SKM-1 treated with dmso at 0.1 percent for 144 hours (cell line): ENCODE results near the gene ANAPC5.
"Not testable (repeated sequence)": the region's sequence is repeated elsewhere in the genome, so short reads cannot be mapped to it uniquely, and the experiment has no call there.

ENCODE experiments used
- DNase-seq: peaks from one replicate; lab custom pipeline; 2025; ENCODE audit not compliant: unreplicated experiment; lab: John Stamatoyannopoulos, UW

ANAPC5 gene

DNA sequence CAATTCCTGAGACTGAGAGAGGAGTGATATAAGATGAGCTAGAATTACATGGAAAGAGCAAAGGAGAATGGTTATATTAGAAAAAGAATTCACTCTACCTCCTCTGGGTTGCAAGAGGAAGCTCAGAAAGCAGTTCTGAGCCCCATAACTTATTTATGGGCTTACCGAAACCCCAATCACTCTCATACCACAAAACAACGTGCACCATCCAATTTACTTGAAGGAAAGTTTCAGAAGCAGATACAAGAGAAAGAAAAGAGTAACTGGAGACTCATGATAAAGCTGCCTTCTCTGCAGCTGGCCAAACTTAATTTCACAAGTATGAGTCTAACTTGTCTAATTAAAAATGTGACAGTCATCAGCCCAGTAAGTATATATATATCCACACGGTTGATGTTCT is 28.3 kb downstream of the ANAPC5 start:
- no peak for DNase-seq

DNA sequence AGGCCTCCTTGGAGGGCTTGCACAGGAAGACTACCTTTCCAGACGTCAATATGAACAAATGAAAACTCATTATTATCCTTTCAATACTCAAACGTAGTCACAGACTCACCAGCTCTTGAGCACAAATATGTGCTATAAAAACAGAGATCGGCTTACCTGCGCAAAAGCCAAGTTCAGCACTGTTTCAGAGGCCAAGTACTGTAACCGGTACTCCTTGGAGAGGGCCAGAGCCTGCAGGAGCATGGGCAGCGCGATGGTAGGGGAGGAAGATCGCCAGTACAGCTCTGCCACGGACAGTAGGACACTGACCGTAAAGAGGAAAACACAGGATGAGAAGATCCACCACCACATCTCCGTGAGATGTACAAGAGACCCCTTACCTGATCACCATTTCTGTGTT is 34.1 kb downstream of the ANAPC5 start:
- DNase-seq = no peak

DNA sequence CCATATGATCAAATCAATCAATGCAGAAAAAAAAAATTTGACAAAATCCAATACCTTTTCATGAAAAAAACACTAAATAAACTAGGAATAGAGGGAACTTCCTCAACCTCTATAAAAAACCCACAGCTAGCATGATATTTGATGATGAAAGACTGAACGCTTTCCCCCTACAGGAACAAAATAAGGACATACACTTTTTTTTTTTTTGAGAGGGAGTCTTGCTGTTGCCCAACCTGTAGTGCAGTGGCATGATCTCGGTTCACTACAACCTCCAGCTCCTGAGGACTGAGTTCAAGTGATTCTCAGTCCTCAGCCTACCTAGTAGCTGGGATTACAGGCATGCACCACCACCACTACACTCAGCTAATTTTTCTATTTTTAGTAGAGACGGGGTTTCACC is 37.8 kb downstream of the ANAPC5 start:
- peak; percentile 3 for DNase-seq

DNA sequence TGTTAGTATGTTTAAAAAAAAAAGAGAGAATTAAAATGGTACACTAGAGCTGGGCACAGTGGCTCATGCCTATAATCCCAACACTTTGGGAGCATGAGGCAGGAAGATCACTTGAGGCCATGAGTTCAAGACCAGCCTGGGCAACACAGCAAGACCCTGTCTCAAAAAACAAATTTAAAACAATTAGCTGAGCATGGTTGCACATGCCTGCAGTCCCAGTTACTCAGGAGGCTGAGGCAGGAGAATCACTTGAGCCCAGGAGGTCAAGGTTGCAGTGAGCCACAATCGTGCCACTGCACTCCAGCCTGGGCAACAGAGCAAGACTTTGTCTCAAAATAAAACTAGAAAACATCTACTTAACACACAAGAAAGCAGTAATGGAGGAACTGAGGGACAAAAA is 42.0 kb downstream of the ANAPC5 start:
- DNase-seq = not testable (repeated sequence)

DNA sequence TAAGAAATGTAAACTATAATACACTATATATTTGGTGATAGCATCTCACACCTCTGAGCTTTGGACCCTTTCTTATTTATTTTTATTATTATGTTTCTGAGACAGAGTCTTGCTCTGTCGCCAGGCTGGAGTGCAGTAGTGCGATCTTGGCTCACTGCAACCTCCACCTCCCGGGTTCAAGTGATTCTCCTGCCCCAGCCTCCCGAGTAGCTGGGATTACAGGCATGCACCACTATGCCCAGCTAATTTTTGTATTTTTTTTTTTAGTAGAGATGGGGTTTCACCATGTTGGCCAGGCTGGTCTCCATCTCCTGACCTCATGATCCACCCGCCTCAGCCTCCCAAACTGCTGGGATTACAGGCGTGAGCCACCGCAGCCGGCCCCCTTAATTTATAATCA is 44.8 kb downstream of the ANAPC5 start:
- not testable (repeated sequence) for DNase-seq

DNA sequence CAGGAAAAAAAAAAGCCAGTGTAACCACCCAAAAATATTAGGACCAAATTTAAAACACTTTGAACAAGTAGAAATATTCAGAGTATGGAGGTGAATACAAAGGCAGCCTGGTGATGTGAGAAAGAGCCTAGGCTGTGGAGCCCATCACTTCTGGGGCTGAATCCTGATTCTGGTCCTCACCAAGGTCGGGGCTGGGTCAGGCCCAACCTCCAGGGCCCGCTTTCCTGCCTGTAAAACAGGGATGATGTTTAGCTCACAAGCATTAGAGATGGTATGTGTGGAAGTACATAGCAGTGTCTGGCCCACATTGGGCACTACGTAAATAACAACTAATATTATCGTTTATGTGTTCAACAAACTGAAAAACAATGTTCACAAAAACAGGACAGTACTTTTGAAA is 47.9 kb downstream of the ANAPC5 start:
- no peak for DNase-seq

DNA sequence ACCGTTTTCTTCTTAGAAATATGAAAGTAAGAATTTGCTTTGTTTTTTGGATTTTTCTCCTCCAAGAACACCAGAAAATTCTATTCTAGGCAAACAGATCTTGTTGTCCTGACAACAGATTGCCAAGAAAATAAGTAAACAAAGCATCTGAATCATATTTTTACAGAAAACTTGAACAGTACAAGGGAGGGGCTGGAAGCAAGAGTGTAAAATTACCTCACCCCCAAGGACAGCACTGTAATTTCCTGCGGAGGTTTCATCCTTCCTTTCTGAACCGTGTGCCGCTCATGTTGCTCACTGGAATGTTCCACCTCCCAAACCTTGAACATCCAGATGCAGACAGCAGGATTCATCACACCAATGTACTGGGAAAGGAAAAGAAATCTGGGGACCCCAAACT is 50.3 kb downstream of the ANAPC5 start:
- DNase-seq = no peak

DNA sequence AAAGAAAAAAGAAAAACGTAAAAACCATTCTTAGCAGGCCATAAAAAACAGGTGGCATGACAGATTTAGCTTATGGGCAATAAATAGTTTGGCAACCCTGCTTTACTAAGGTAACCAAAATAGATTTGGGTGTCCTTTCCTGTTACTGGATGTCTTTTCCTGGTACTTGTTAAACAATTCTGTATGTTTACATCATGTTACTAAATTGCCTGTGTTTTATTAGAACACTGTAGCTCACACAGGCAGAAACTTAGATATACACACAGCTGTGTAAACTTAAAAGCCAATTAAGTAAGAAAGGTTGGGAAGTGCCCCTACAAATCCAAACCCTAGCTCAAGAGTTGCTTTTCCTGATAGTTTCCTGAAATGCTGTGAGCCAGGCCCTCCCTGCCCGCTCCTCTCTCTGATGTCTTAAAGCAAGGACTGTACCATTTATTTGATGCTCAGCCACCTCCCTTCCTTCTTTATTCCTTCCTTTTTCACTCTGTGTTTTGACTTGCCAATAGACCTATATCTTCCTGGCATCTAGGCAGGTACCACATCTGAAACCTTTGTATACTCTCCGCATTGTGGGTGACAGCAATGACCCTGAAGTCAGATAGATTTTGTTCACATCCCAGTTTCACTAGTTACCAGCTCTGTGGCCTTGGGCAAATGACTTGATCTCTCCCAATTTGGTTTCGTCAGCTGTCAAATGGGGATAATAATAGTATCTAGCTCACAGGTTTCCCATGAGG is 52.0 kb downstream of the ANAPC5 start:
- no peak for DNase-seq

DNA sequence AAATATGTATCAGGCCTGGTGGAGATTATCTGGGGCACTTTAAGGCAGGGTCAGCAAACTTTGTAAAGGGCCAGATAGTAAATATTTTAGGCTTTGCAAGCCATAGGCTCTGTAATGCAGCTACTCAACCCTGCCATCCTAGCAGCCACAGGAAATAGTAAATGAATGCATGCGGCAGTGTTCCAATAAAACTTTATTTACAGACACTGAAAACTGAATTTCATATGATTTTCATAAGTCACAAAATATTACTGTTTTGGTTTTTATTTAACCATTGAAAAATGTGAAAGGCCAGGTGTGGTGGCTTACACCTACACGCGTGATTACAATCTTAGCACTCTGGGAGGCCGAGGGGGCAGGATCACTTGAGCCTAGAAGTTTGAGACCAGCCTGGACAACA is 52.5 kb downstream of the ANAPC5 start:
- no peak for DNase-seq

DNA sequence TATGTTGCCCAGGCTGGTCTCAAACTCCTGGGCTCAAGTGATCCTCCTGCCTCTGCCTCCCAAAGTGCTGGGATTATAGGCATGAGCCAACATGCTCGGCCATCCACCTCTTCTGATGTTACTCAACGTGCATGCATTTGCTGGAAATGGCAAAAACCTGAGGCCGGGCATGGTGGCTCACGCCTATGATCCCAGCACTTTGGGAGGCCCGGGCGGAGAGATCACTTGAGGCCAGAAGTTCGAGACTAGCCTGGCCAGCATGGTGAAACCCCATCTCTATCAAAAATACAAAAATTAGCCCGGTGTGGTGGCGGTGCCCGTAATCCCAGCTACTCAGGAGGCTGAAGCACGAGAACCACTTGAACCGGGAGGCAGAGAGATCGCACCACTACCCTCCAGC is 53.8 kb downstream of the ANAPC5 start:
- DNase-seq = not testable (repeated sequence)

DNA sequence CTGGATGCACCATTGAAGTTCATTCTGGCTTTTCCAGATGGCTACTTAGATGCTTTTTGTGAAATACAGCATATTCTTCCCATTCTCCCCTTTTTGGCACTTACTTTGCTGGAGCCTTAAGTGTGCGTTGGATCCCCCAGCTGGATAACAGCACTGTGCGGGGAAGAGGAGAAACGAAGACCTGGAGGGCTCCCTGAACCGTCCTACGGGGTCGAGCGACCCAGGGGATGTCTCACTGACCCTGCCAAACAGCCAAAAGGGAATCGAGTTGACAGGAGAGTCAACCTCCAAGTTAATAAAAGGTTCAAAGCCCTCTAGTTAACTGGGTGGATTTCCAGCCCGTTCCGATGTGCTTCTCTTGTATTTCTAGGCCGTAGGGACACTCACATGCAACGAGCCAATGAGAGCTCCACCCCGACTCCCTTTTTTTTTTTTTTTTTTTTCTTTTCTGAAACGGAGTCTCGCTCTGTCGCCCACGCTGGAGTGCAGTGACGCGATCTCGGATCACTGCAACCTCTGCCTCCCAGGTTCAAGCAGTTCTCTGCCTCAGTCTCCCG is 54.7 kb downstream of the ANAPC5 start:
- DNase-seq = no peak

DNA sequence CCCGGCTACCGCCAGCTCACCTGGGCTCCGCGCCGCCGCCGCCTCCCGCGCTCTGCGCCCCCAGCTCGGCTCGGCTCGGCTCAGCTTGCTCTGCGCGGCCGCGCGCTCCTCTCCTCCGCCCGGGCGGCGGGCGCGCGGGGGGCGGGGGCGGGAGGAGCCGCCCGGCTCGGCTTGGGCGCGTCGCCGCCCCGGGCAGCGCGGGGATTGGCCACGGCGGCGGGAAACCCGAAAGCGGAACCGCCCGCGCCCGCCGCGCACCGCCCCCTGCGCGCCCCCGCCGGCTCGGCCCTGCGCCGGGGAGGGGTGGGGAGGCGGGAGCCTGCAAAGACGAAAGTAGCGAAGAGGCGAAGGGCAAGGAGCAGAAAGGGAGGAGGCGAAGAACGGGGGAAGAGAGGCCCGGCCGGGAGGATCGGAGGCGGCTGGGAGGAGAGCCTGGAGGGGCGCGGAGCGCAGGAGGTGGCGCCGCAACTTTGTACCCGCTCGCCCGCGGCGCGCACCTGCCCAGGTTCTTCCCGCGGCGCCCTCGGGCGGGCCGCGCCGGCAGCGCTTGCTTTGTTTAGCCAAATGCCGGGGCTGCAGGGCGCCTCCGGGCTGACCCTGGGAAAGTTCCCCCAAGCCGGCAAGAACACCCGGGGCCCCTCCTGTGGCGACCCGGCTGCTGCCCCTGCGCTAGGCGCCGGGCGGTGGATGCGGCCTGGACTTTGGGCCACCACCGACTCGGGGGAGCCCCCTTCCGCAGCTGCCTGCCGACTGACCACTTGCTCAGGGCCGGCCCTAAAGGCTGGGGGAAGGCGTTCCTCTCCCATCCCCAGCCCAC is 55.4 kb downstream of the ANAPC5 start, which contains the start of gene CAMKK2:
Gene CAMKK2, minus strand, starts transcription at position 92 of the 817 bp plus-strand sequence. CDS start 22,183 bp downstream, outside the sequence.
- peak; percentile 43 for DNase-seq

DNA sequence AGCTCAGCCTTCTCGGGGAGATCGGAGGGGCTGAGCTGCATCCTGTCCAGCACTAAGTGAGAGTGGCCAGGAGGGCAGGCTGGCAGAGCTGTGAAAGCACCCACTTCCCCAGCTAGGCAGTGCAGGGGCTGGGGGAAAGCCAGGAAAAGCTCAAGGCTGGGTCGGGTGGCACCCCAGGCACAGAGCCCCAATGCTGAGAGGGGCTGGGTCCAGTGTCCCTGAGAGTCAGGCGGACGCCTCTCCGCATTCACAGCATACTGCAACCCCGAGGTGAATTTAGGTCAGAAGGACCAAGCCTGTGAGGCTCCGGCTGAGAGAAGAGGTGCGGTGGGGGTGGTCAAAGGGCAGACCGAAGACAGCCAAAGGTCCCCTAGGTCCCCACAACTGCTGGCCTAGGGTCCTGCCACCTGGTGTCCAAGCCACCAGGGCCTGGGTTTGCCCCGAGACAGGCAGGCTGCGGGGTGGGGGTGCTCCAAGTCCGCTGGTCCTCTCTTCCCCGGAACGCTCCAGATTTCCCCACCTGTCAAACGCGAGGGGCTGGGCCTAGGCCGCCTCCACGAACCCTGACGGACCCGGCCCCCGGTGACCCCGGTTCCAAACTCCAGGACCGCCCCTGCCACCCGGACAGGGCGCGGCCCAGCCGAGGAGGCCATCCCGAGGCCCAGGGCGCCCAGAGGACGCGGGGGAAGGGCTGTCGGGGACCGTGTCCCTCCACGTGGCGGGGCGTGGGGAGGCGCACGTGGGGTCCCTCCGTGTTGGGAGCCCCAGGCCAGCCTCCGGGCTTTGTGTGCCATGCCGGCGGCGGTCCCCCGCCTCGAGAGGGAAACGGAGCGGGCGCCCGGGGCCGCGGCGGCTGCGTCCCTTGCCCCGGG is 56.2 kb downstream of the ANAPC5 start:
- no peak for DNase-seq

DNA sequence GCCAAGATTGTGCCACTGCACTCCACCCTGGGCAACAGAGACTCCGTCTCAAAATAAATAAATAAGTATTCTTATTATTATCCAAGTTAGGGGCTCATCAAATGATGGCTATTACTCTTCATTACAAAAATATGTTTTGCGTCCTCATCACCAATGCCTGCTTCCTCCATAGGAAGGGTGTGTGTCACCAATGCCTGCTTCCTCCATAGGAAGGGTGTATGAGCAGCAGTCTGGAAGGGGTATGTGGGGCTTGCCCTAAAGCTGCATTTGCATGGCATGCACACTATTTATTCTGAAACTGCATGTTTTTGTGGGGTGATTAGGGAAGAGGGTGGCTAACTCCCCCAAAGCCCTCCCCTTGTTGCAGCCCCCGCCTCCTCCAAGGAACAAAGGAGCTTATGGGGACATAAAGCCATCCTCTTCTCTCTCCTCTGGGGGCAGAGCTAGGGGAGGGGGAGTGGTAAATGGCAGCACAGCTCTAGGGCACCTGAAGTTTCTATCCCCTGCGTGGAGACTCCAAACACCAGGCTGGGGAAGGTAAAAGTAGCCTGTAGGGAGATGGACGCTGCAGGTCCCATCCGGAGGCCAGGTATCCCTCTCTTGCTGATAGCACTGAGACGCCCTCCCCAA is 57.0 kb downstream of the ANAPC5 start:
- DNase-seq = no peak

DNA sequence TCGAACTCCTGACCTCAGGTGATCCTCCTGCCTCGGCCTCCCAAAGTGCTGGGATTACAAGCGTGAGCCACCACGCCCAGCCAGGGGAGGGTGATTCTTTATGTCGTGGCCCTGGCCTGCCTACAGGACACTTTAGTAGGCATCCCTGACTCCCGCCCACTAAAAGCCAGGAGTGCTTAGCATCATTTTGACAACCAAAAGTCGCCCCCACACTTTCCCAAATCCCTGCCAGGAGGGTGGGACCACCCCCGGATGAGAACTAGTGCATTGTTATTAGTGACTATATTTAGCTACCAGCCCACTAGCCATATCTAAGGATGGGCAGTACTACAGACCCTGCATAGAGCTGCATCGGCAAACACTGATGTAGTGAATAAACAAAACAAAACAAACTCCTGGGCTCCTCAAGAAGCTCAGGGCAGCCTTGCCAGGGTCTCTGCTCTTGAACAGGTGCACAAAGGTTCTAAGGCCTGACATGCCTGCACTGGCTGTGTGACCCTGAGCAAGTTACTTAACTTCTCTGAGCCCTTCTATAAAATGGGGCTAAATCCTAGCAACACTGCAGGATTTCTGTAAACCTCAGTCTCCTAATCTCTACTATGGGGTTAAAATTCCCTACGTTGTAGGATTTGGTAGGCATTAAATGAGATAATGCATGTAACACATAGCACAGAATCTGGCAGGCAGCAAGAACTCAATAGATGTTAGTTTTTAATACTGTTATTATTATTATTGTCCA is 57.9 kb downstream of the ANAPC5 start:
- no peak for DNase-seq

DNA sequence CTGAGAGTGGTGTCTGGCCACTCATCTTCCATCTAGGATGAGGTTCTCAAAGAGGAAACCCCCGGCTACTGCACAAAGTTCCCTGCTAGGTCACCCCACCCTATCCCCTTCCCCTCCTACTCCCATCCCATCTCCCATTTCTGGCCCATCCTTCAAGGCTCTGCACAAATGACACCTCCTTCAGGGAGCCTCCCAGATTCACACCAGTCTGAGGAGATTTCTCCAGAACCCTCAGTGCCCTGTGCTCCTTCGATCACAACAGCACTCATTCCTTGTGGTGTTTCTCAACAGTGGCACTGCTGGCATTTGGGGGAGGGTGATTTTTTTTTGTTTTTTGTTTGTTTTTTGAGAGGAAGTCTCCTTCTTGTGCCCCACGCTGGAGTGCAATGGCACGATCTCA is 58.6 kb downstream of the ANAPC5 start:
- DNase-seq = no peak

DNA sequence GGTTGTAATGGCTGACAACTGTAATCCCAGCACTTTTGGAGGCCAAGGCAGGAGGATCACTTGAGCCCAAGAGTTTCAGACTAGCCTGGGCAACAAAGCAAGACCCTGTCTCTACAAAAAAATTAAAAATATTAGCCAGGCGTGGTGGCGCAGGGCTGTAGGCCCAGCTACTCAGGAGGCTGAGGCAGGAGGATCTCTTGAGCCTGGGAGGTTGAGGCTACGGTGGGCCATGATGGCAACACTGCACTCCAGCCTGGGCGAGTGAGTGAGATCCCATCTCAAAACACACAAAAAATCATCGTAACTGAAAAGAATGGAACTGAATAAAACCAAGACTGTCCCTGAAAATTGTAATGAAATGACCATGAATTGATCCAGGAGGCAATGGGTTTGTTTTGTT is 61.8 kb downstream of the ANAPC5 start:
- DNase-seq = no peak

DNA sequence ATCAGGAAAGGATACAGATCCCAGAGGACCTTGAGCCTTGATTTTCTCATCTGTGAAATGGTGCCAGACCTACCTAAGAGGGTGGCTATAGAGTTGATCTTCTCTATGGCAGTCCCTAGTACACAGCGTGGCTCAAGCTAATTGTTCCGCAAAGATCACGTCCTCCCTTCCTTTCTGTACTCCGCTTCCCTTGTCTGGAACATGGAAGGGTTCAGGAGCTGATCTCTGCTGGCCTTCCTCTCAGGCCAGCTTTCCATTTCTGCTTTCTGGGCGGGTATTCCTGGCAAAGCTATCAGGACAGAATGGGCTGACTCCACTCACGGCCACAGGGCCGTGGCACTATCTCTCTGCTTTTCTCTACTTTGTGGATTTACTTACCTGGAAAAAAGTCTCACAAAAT is 62.2 kb downstream of the ANAPC5 start:
- DNase-seq = no peak

DNA sequence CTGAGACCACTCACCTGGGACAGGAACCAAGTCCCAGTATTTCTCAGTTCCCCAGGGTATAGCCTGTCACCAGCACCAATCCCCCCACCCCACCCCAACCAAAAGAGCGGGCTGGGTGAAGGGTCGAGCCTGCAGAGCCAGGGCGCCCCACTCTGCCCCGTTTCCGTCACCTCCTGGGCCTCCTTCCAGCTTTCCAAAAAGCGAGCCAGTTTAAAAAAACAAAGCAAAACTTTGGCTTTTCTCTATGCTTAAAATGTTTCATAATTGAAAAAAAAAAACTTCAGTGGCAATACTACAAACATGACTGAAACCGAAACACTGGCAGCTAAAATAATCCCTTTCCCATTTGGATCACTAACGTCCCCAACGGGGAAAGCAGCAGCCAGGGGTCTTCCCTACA is 63.2 kb downstream of the ANAPC5 start:
- no peak for DNase-seq
